ENCODE data around the gene KIF21A. TPM values are rescaled to one million over a fixed set of nuclear protein-coding genes. Genes with fewer than 3 reads are reported as not detected.

Gene KIF21A
- total RNA-seq, 4 donors from 2014 or later = 19.7 to 56.1 (median 29.4) TPM

GRCh38 chr12:39380090-39380489 lies 62.8 kb downstream of the KIF21A start:
- Histone ChIP-seq H3K9me3 (no peaks in the 10 kb centered on the region), H3K4me1 (no peaks in the 10 kb centered on the region), H3K27me3 (no peaks in the 10 kb centered on the region), H3K27ac (no peak overlapping the region), H3K4me3 (no peak overlapping the region), H3K36me3 (no peaks in the 10 kb centered on the region)
- intact Hi-C loops (cut with DNase I) = no loop called here
- 96 to 99% methylated on average over 10 of the region's 10 CpGs for WGBS, 2 donors
- no peak for DNase-seq
- TF ChIP-seq POLR2A (IDR thresholded peaks at IDR 0.05) (no peak), CTCF (IDR thresholded peaks at IDR 0.05) (no peak)

- H3K4me3 ChIP-seq = no peak overlapping the region
- intact Hi-C loops (cut with DNase I) = no loop called here
- no peak for TF ChIP-seq CTCF (IDR thresholded peaks at IDR 0.05)
- TF ChIP-seq POLR2A (IDR thresholded peaks at IDR 0.05) = no peak
- H3K27me3 ChIP-seq = no peaks in the 10 kb centered on the region
- DNase-seq = no peak
- H3K4me1 ChIP-seq = peaks cover 0 to 6% (median 0%) of the 10 kb centered on the region in 3 donors
- H3K9me3 ChIP-seq = no peaks in the 10 kb centered on the region
- no peaks in the 10 kb centered on the region for H3K36me3 ChIP-seq
- 58 to 69% methylated on average over 1 of the region's 1 CpG for WGBS, 2 donors
- H3K27ac ChIP-seq = no peak overlapping the region
Observed at GRCh38 chr12:39378341-39378740, 64.6 kb downstream of the KIF21A start.

GRCh38 chr12:39375206-39375808 lies 67.6 kb downstream of the KIF21A start:
- Histone ChIP-seq H3K4me1 (peaks cover 0 to 22% (median 0%) of the 10 kb centered on the region in 3 donors), H3K27ac (no peak overlapping the region), H3K36me3 (no peaks in the 10 kb centered on the region), H3K9me3 (no peaks in the 10 kb centered on the region), H3K27me3 (no peaks in the 10 kb centered on the region), H3K4me3 (no peak overlapping the region)
- DNase-seq = no peak
- TF ChIP-seq CTCF (IDR thresholded peaks at IDR 0.05) = no peak
- TF ChIP-seq POLR2A (IDR thresholded peaks at IDR 0.05) = no peak
- WGBS, 2 donors = 55 to 78% methylated on average over 2 of the region's 2 CpGs
- intact Hi-C loops (cut with DNase I) = no loop called here

- TF ChIP-seq CTCF (IDR thresholded peaks at IDR 0.05) (no peak), POLR2A (IDR thresholded peaks at IDR 0.05) (no peak)
- no peak overlapping the region for H3K4me3 ChIP-seq
- WGBS, 2 donors = 32 to 59% methylated on average over 2 of the region's 2 CpGs
- DNase-seq = no peak
- H3K9me3 ChIP-seq = no peaks in the 10 kb centered on the region
- H3K4me1 ChIP-seq = peaks cover 0 to 22% (median 0%) of the 10 kb centered on the region in 3 donors
- peaks cover 0 to 4% (median 0%) of the 10 kb centered on the region in 3 donors for H3K36me3 ChIP-seq
- no peaks in the 10 kb centered on the region for H3K27me3 ChIP-seq
- intact Hi-C loops (cut with DNase I) = no loop called here
- no peak overlapping the region for H3K27ac ChIP-seq
Observed at GRCh38 chr12:39372929-39373328, 70.0 kb downstream of the KIF21A start.

- H3K27me3 ChIP-seq = no peaks in the 10 kb centered on the region
- no peak for TF ChIP-seq POLR2A (IDR thresholded peaks at IDR 0.05)
- TF ChIP-seq CTCF (IDR thresholded peaks at IDR 0.05) = no peak
- H3K4me3 ChIP-seq = no peak overlapping the region
- intact Hi-C loops (cut with DNase I) = no loop called here
- H3K27ac ChIP-seq = no peak overlapping the region
- DNase-seq = no peak
- H3K4me1 ChIP-seq = peaks cover 0 to 22% (median 0%) of the 10 kb centered on the region in 3 donors
- 79 to 83% methylated on average over 2 of the region's 2 CpGs for WGBS, 2 donors
- peaks cover 0 to 4% (median 0%) of the 10 kb centered on the region in 3 donors for H3K36me3 ChIP-seq
- H3K9me3 ChIP-seq = no peaks in the 10 kb centered on the region
Observed at GRCh38 chr12:39372204-39372925, 70.6 kb downstream of the KIF21A start.
